ENCODE measurements around the gene MKLN1.

DNA sequence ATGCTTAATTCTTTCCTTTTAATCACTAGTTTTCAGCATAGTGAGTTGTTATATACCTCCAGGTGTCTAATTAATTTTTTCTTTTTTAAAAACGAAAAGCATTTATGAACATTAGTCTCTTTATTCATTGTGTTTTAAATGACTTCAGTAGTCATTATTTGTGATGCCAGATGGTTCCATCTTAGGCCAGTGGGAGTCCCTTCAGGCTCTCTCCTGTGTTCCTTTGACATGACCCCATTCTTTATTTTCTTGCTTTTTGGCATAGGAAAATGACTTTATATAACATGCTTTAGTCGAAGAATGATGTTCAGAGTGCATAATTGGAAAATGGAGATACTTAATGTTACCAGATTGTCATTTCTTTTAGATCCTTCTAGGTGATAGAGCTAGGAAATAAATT is 24.4 kb downstream of the MKLN1 start:
- TF ChIP-seq CTCF (conservative IDR thresholded peaks at IDR 0.05; ENCODE audit: low read depth, low read length) = no peak
- TF ChIP-seq MAZ (IDR thresholded peaks at IDR 0.05; ENCODE audit: borderline replicate concordance, low read depth, low read length) = no peak
- TF ChIP-seq POLR2A (IDR thresholded peaks at IDR 0.05; ENCODE audit: low read depth, low read length) = no peak
- no peak for TF ChIP-seq BHLHE40 (IDR thresholded peaks at IDR 0.05; ENCODE audit: low read depth, low read length)
- TF ChIP-seq FOS (IDR thresholded peaks at IDR 0.05; ENCODE audit: low read depth, low read length) = no peak
- TF ChIP-seq CEBPB (IDR thresholded peaks at IDR 0.05; ENCODE audit: low read depth, low read length) = no peak
- TF ChIP-seq RAD21 (IDR thresholded peaks at IDR 0.05; ENCODE audit: low read length) = no peak
- no peak for TF ChIP-seq MXI1 (IDR thresholded peaks at IDR 0.05; ENCODE audit: borderline replicate concordance, low read depth, low read length)
- TF ChIP-seq USF2 (IDR thresholded peaks at IDR 0.05; ENCODE audit: low read depth, low read length) = no peak
- no peak for TF ChIP-seq ELK1 (IDR thresholded peaks at IDR 0.05; ENCODE audit: borderline replicate concordance, low read depth, low read length)
- TF ChIP-seq NFE2L2 (IDR thresholded peaks at IDR 0.05; ENCODE audit: low read depth, low read length) = no peak
- no peak for TF ChIP-seq SMC3 (IDR thresholded peaks at IDR 0.05; ENCODE audit: low read depth, low read length)
- TF ChIP-seq MAFK (IDR thresholded peaks at IDR 0.05; ENCODE audit: low read depth, low read length) = no peak
